COLO668 (cell line): ENCODE data around the gene PDK4.
"Not testable (repeated sequence)": the region's sequence is repeated elsewhere in the genome, so short reads cannot be mapped to it uniquely, and the experiment has no call there.

Source experiments
- DNase-seq: peaks from one replicate; lab custom pipeline; 2025; ENCODE audit not compliant: unreplicated experiment; lab: John Stamatoyannopoulos, UW

Gene PDK4

DNA sequence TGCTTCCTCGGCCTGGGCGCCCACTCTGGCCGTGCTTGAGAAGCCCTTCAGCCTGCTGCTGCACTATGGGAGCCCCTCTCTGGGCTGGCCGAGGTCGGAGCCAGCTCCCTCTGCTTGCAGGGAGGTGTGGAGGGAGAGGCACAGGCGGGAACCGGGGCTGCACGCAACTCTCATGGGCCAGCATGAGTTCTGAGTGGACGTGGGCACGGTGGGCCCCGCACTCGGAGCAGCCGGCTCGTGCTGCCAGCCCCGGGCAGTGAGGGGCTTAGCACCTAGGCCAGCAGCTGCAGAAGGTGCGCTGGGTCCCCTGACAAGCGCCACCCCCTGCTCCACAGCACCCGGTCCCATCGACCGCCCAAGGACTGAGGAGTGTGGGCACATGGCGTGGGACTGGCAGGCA lies 9.0 kb upstream of the PDK4 start:
- no peak for DNase-seq

DNA sequence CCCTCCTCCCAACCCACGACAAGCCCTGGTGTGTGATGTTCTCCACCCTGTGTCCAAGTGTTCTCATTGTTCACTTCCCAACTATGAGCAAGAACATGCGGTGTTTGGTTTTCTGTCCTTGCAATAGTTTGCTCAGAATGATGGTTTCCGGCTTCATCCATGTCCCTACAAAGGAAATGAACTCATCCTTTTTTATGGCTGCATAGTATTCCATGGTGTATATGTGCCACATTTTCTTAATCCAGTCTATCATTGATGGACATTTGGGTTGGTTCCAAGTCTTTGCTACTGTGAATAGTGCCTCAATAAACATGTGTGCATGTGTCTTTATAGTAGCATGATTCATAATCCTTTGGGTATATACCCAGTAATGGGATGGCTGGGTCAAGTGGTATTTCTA lies 8.5 kb upstream of the PDK4 start:
- DNase-seq = not testable (repeated sequence)

- not testable (repeated sequence) for DNase-seq
Observed at GRCh38 chr7:95604397-95604796, 8.1 kb upstream of the PDK4 start.

DNA sequence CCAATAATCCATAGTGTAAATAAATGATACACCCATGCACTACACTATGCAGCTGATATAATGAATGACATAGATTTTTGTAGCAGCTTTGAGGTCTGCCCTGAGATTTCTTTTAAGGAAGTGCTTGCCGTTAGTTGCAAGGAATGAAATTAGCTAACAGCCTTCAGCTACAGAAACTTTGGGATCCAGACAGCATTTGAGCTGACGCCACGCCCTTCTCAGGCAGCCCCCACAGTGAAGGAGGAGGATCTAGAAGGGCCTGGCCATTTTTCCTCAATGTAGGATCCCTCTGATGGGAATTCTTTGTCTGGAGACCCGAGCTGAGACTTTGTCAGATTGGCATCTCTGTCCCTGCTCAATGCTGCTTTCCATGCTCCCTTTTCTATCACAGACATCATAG lies 6.1 kb upstream of the PDK4 start:
- DNase-seq = no peak

GRCh38 chr7:95601316-95601715 lies 5.0 kb upstream of the PDK4 start:
- DNase-seq = no peak

GRCh38 chr7:95599069-95599468 lies 2.8 kb upstream of the PDK4 start:
- no peak for DNase-seq

DNA sequence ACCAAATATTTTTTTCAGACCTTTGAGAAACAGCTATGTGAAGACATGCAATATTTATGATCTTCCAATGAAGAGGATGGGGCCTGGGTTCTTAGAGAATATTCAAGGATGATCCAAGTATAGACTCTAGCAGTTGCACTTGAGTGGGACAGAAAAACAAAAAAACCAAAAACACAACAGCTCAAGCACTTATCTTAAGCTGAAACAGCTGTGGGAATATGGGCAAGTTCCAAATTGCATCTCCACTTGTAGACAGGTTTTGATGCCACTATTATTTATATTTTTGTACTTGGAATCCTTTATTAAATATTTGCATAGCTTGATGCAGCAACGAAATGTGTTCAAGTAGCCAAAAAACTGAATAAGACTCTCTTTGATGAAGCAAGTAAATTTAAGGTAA lies 2.2 kb upstream of the PDK4 start:
- no peak for DNase-seq

DNA sequence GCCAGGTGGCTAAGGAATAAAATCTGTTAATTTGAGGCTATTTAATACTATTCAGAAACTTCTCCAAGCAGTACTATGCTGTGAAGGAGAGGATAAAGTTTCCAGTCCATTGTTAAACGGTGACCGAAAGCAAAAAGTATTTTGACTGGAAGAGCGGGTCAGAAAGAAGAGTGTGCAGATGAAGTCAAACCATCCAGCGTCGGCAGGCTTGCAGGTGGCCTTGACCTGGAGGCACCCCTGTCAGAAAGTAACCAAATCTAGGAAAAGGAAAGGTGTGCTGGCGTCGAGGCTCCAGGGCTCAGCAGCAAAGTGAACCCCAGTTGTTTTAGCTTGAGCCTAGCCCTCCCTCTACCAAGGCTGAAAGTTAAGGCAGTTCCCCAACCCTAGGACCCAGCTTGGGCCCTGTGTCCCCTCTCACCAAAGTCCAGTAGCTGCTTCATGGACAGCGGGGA lies 544 bp downstream of the PDK4 start:
- no peak for DNase-seq

- DNase-seq = no peak
Observed at GRCh38 chr7:95594185-95594584, 2.1 kb downstream of the PDK4 start.

- no peak for DNase-seq
Observed at GRCh38 chr7:95593343-95593742, 3.0 kb downstream of the PDK4 start.

DNA sequence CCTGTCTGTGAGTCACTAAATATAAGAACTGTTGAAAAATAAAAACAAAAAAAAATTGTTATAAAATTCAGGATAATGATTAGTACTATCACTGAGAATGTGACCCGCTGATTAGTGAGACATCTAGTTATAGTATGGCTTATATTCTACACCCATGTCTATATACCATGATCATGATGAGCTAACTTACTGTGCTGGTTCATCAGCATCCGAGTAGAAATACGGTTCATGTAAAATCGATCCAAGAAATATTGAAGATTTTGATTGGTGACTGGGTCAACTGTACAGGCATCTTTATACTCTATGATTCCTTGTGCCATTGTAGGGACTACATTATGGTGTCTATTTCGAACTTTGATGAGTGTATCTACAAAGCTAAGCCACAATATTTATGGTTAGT lies 3.7 kb downstream of the PDK4 start:
- DNase-seq = no peak

DNA sequence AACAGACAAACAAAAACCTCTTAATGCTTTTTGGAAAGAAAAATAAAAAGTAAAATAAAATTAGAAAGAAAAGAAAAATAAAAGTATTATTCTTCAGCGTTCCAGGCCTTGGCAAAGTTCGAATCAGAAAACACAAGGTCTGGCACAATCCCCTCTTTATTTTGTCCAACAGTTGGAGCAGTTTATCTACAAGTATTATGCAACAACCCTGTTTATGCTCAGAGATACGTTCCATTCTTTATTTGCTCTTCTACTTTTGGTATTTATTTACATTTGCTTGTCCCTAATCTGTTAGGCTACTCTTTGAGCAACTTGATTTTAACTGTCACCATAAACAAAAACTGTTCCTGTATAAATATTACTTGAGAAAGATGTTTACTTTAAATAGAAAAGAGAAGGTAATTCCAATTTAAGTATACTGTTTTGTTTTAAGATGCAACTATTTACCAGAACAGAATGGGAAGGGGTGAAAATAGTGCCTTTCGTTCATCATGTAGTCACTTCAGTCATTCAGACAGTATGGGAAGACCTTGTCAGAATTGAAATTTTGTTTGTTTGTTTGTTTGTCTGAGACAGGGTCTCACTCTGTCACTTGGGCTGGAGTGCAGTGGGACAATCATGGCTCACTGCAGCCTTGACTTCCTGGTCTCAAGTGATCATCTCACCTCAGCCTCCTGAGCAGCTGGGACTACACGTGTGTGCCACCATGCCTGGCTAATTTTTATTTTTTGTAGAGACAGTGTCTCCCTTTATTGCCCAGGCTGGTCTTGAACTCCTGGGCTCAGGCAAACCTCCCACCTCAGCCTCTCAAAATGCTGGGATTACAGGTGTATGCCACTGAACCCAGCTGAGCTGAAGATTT lies 5.7 kb downstream of the PDK4 start:
- no peak for DNase-seq

DNA sequence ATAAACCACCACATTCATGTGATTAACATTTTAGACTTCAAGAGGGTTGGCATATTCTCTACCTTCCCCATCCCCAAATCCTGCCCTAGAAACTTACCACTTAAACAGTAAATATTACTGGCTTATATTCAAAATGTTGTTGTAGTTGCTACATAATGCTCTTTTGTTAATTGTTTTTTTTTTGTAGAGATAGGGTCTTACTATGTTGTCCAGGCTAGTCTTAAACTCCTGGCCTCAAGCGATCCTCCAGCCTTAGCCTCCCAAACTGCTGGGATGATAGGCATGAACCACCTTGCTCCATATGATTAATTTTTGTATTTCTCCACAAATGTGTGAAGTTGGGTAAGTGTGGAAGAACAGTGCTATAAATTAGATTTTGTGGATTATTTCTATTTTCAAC lies 6.5 kb downstream of the PDK4 start:
- no peak for DNase-seq

DNA sequence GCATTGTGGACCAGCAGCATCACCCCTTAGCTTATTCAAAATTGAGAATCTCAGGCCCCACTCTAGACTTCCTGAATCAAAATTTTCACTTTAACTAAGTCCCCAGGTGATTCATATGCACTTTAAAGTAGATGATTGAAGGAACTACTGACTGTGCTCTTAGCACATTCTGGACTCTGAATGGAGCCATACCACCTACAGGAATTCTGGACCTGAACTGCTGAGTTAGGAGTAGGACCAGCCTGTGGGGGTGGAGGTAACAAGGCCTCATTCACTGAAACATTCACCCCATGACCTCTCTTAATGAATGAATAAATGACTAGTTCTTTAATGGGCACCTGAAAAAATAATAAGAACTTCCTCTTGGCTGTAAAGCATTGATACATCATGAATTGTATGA lies 7.3 kb downstream of the PDK4 start:
- DNase-seq = no peak

- no peak for DNase-seq
Observed at GRCh38 chr7:95586951-95587301, 9.4 kb downstream of the PDK4 start.

- no peak for DNase-seq
Observed at GRCh38 chr7:95585426-95585789, 10.9 kb downstream of the PDK4 start.

DNA sequence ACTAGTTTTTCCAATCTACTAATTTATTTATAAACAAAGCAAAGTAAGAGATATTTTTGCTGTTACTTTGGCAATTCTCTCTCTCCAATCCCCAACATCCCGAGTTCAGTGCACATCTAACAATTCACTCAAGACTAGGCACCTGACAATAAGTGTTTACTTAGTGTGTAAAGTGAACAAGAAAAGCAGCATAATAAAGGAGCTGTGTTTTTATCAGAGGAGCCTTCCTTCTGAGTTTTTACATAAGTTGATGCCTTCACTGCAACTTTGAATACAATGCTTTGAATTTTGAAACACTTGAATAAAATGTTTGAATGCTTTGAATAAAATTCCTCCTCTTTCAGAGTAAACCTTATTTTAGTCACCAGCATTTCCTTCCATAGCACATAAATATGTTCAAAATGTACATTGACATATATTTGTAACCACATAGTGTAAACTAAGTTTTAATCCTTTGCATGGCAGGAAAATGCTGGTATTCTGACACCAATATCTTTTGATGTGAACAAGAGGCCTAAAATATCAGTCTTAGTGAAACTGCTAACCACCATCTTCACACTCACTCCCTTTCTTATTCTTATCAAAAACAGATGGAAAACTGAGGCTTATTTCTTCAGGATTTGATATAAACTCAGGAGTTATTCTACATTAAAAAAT lies 11.4 kb downstream of the PDK4 start:
- DNase-seq = no peak

GRCh38 chr7:95583834-95584621 lies 12.3 kb downstream of the PDK4 start:
- no peak for DNase-seq

- DNase-seq = no peak
Observed at GRCh38 chr7:95582578-95583293, 13.6 kb downstream of the PDK4 start.

GRCh38 chr7:95581467-95581866 lies 14.8 kb downstream of the PDK4 start:
- no peak for DNase-seq

DNA sequence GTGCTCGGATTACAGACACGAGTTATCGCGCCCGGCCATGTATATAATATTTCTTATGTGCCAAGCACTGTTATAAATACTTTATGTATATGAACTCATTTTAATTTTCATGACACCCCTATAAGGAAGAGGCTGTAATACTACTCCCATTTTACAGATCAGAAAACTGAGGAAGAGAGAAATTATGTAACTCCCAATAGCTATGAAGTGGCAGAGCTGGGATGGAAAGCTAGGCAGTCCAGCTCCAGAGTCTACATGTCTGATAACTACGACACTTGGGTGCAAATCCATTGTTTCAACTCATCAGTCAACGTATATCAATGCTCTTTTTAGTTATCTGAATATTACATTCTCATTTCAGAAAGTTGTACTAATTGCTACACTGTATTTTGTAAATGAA lies 17.0 kb downstream of the PDK4 start:
- DNase-seq = no peak
